GM12891 (cell line): ENCODE measurements around the gene C17orf67.

Experiments used
- DNase-seq: peaks from one replicate; pipeline ENCODE4 v3.0.0; 2011; ENCODE audit warnings: low spot score; ENCODE audit not compliant: insufficient read length
- FAIRE-seq: peaks from 2 replicates; lab custom pipeline; 2011; peaks lifted over from hg19 to GRCh38; lab: Jason Lieb, UNC
- PAX5 ChIP-seq: IDR thresholded peaks from 2 replicates; pipeline ENCODE4 v1.6.1; 2011; ENCODE audit warnings: low read length, moderate library complexity, mild to moderate bottlenecking; ENCODE audit not compliant: insufficient read depth, severe bottlenecking
- POLR2A ChIP-seq: IDR thresholded peaks from 2 replicates; pipeline ENCODE4 v1.6.1; 2011; ENCODE audit warnings: low read depth, low read length, control low read depth
- POLR2AphosphoS5 ChIP-seq: IDR thresholded peaks from 2 replicates; pipeline ENCODE4 v1.6.1; 2011; ENCODE audit warnings: low read depth, low read length, control low read depth
- POU2F2 ChIP-seq: IDR thresholded peaks from 2 replicates; pipeline ENCODE4 v1.6.1; 2011; ENCODE audit warnings: low read depth, mild to moderate bottlenecking, control low read depth, low read length, moderate library complexity
- SPI1 ChIP-seq: IDR thresholded peaks from 2 replicates; pipeline ENCODE4 v1.6.1; 2011; ENCODE audit warnings: low read depth, low read length, control low read depth
- TAF1 ChIP-seq: IDR thresholded peaks from 2 replicates; pipeline ENCODE4 v1.6.1; 2011; ENCODE audit warnings: low read depth, low read length, control low read depth

The C17orf67 gene

GRCh38 chr17:56822725-56823124 is 11.0 kb downstream of the C17orf67 start:
- FAIRE-seq (no peak), DNase-seq (no peak)
- no peak for TF ChIP-seq POLR2A
- no peak for TF ChIP-seq TAF1
- no peak for TF ChIP-seq SPI1
- no peak for TF ChIP-seq POU2F2

GRCh38 chr17:56821847-56822534 is 11.7 kb downstream of the C17orf67 start:
- TF ChIP-seq TAF1 = no peak
- no peak for TF ChIP-seq POLR2A
- TF ChIP-seq SPI1 = no peak
- no peak for TF ChIP-seq POLR2AphosphoS5
- TF ChIP-seq PAX5 = no peak
- TF ChIP-seq POU2F2 = no peak
- FAIRE-seq (peak; percentile 47), DNase-seq (no peak)

- no peak for TF ChIP-seq POLR2AphosphoS5
- TF ChIP-seq PAX5 = no peak
- TF ChIP-seq POLR2A = no peak
- FAIRE-seq = no peak
- DNase-seq = no peak
Measured at GRCh38 chr17:56820207-56820606, 13.5 kb downstream of the C17orf67 start.

- TF ChIP-seq PAX5 = no peak
- no peak for TF ChIP-seq SPI1
- no peak for TF ChIP-seq POU2F2
- TF ChIP-seq TAF1 = no peak
- TF ChIP-seq POLR2A = no peak
- no peak for TF ChIP-seq POLR2AphosphoS5
- peak; percentile 75 for FAIRE-seq
- peak; percentile 51 for DNase-seq
Measured at GRCh38 chr17:56819431-56820145, 14.1 kb downstream of the C17orf67 start.

- no peak for DNase-seq
- no peak for FAIRE-seq
- no peak for TF ChIP-seq TAF1
- TF ChIP-seq POLR2A = no peak
- no peak for TF ChIP-seq SPI1
- no peak for TF ChIP-seq POU2F2
- no peak for TF ChIP-seq PAX5
- no peak for TF ChIP-seq POLR2AphosphoS5
Measured at GRCh38 chr17:56819030-56819429, 14.7 kb downstream of the C17orf67 start.

GRCh38 chr17:56817066-56817465 is 16.7 kb downstream of the C17orf67 start:
- no peak for TF ChIP-seq POLR2A
- DNase-seq (no peak), FAIRE-seq (no peak)

GRCh38 chr17:56815711-56816110 is 18.0 kb downstream of the C17orf67 start:
- no peak for FAIRE-seq

GRCh38 chr17:56812901-56813388 is 20.8 kb downstream of the C17orf67 start:
- DNase-seq (no peak), FAIRE-seq (no peak)
- TF ChIP-seq SPI1 (no peak), TAF1 (no peak), PAX5 (no peak), POLR2A (no peak), POLR2AphosphoS5 (no peak), POU2F2 (no peak)

More at GRCh38 chr17:56815711-56816110, 18.0 kb downstream of the C17orf67 start:
- no peak for TF ChIP-seq TAF1
- no peak for TF ChIP-seq PAX5
- no peak for TF ChIP-seq POU2F2
- TF ChIP-seq POLR2A = no peak
- TF ChIP-seq POLR2AphosphoS5 = no peak
- TF ChIP-seq SPI1 = no peak
- DNase-seq = no peak

- TF ChIP-seq SPI1 = peak; percentile 79
- TF ChIP-seq POLR2A = no peak
- FAIRE-seq (no peak), DNase-seq (no peak)
Measured at GRCh38 chr17:56810891-56811775, 22.6 kb downstream of the C17orf67 start.
